ENCODE measurements around the gene ABCB10.

DNA sequence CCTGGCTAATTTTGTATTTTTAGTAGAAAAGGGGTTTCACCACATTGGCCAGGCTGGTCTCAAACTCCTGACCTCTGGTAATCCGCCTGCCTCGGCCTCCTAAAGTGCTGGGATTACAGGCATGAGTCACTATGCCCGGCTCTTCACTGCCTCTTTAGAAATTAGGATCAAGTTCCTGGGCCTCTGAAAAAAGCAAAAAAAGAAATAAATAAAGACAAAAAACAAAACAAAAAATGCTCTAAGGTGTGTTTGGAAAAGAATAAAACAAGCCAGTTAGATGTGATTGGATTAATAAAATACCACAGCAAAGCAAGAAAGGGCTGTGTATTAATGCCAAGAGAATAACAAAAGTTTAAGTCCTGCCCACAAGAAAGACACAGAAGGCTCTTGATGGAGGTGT lies 4.2 kb upstream of the ABCB10 start:
- no peak for TF ChIP-seq EZH2 (IDR thresholded peaks at IDR 0.05; ENCODE audit: borderline replicate concordance, low read depth, low read length, poor library complexity, severe bottlenecking)
- TF ChIP-seq, protein P1, sequence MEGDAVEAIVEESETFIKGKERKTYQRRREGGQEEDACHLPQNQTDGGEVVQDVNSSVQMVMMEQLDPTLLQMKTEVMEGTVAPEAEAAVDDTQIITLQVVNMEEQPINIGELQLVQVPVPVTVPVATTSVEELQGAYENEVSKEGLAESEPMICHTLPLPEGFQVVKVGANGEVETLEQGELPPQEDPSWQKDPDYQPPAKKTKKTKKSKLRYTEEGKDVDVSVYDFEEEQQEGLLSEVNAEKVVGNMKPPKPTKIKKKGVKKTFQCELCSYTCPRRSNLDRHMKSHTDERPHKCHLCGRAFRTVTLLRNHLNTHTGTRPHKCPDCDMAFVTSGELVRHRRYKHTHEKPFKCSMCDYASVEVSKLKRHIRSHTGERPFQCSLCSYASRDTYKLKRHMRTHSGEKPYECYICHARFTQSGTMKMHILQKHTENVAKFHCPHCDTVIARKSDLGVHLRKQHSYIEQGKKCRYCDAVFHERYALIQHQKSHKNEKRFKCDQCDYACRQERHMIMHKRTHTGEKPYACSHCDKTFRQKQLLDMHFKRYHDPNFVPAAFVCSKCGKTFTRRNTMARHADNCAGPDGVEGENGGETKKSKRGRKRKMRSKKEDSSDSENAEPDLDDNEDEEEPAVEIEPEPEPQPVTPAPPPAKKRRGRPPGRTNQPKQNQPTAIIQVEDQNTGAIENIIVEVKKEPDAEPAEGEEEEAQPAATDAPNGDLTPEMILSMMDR (conservative IDR thresholded peaks at IDR 0.05; ENCODE audit: low read depth, low read length), result no peak

Measured in A673 (cell line).